Cerebellar cortex (tissue), 1 donor: Measurements from ENCODE around the gene REC114.
"Not testable (repeated sequence)": the region's sequence is repeated elsewhere in the genome, so short reads cannot be mapped to it uniquely, and the experiment has no call there.

Source experiments
- DNase-seq: peaks from one replicate; pipeline ENCODE4 v3.0.0-alpha.2; 2015; ENCODE audit warnings: low spot score

The REC114 gene

GRCh38 chr15:73457334-73457733 is 14.4 kb downstream of the REC114 start:
- no peak for DNase-seq

GRCh38 chr15:73460662-73461061 is 17.7 kb downstream of the REC114 start:
- DNase-seq = no peak

GRCh38 chr15:73464602-73465001 is 21.6 kb downstream of the REC114 start:
- DNase-seq = no peak

GRCh38 chr15:73467758-73468157 is 24.8 kb downstream of the REC114 start:
- DNase-seq = no peak

GRCh38 chr15:73474785-73475184 is 31.8 kb downstream of the REC114 start:
- DNase-seq = no peak

GRCh38 chr15:73476704-73477216 is 33.8 kb downstream of the REC114 start:
- DNase-seq = no peak

DNA sequence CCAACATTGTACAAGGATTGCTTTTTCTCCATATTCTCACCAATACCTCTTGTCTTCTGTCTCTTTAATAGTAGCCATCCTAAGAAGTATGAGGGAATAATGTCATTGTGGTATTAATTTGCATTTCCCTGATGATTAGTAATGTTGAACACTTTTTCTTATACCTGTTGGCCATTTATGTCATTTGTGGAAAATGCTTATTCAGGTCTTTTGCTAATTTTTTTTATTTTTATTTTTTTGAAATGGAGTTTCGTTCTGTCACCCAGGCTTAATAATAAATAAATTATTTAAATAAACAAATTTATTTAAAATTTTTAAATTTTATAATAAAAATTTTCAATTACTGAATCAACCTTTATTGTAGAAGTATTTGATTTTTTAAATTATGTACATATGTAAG is 37.1 kb downstream of the REC114 start:
- no peak for DNase-seq

DNA sequence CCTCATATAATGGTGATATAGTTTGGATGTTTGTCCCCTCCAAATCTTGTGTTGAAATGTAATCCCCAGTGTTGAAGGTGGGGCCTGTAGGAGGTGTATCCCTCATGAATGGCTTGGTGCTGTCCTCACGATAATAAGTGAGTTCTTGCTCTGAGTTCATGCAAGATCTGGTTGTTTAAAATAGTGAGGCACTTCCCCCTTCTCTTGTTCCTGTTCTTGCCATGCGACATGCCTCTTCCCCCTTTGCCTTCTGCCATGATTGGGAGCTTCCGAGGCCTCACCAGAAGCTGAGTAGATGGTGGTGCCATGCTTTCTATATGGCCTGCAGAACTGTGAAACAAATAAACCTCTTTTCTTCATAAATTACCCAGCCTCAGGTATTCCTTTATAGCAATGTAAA is 39.2 kb downstream of the REC114 start:
- DNase-seq = no peak

- DNase-seq = no peak
Measured at GRCh38 chr15:73483053-73483452, 40.1 kb downstream of the REC114 start.

GRCh38 chr15:73485372-73485771 is 42.4 kb downstream of the REC114 start:
- no peak for DNase-seq

GRCh38 chr15:73485885-73486284 is 42.9 kb downstream of the REC114 start:
- not testable (repeated sequence) for DNase-seq

- DNase-seq = no peak
Measured at GRCh38 chr15:73488698-73489097, 45.7 kb downstream of the REC114 start.

DNA sequence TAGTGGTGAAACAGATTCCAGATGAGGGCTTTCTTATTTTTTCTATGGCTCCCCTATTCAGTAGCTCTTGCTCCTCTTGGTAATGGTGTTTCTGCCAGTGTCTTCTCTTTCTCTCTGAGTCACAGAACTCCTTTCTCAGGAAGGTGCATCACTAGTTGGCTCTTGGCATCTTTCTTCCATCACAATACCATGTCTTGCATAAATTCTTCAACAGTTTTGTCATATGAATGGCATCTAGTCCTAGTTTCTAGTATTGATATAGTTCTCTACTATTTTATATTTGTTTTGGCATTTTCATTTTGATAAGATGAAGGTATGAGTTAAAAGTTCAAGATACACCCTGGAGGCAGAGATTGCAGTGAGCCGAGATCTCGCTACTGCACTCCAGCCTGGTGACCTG is 51.0 kb downstream of the REC114 start:
- DNase-seq = no peak

- no peak for DNase-seq
Measured at GRCh38 chr15:73495181-73495580, 52.2 kb downstream of the REC114 start.

DNA sequence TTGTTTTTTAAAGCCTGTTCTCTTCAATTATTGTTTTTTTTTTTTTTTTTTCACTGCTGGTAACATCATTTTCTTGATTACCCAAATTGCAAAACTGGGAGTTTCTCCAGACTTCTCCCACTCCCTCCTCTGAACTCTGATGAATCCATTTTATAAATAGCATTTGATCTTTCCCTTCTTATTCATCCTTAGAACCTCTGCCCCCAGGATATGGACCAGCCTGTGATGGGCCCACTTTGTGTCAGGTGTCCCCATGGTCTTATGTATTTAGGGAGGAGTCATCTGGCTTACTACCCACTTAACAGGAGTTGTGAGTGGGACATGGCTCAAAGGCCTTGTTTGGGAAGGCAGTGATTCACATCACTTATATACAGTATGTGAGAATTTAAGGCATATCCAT is 57.7 kb downstream of the REC114 start:
- DNase-seq = no peak

DNA sequence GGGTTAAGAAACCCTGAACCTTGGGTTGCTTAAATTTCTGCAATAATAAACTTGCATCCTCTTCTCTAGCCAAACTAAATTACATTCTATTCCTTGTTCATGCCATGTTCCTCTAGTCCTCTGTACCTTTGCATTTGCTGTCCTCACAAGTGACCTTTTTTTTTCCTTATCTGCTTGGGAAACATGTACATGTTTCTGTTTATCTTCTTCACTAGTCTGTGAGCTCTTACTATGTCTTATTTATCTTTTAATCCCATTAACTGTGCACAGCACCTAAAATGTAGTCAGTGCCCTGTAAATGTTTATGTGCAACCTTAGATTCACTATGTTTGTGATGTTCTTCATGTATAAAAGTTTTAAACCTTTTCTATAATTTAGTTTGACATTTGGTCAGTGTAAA is 61.9 kb downstream of the REC114 start:
- no peak for DNase-seq

DNA sequence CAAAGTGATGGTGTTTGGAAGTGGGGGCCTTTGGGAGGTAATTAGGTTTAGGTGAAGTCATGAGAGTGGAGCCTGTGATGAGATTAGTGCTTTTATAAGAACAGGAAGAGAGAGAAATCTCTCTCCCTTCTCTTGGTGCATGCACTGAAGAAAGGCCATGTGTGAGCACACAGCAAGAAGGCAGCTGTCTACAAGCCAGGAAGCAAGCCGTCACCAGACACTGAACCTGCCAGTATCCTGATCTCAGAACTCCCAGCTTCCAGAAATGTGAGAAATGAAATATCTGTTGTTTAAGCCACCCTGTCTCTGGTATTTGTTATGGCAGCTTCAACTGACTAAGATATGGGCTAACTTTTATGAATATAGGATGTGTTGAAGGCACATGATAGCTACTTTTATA is 72.6 kb downstream of the REC114 start:
- DNase-seq = no peak

- DNase-seq = no peak
Measured at GRCh38 chr15:73517566-73517965, 74.6 kb downstream of the REC114 start.

- no peak for DNase-seq
Measured at GRCh38 chr15:73518180-73518862, 75.4 kb downstream of the REC114 start.

DNA sequence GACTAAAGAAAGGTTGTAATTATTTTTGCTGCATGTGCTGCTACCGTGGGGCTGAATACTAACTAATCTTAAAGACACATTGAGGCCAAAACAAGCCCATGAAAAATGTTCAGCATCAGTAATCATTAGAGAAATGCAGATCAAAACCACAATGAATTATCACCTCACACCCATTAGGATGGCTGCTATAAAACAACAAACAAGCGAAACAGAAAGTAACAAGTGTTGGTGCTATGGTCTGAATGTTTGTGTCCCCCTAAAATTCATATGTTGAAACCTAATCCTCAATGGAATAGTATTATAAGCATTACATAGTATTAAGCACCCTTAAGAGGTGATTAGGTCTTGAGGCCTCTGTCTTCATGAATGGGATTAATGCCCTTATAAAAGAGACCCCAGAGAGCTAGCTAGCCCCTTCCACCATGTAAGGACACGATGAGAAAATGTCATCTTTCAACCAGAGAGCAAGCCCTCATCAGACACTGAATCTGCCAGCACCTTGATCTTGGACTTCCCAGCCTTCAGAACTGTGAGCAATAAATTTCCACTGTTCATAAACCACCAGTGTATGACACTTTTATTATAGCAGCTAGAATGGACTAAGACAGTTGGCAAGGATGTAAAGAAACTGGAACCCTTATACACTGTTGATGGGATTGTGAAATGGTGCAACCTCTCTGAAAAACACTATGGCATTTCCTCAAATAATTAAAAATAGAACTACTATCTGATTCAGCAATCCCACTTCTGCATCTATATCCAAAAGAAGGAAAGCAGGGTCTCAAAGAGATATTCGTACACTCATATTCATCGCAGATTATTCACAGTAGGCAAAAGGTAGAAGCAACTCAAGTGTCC is 76.1 kb downstream of the REC114 start:
- DNase-seq = no peak

DNA sequence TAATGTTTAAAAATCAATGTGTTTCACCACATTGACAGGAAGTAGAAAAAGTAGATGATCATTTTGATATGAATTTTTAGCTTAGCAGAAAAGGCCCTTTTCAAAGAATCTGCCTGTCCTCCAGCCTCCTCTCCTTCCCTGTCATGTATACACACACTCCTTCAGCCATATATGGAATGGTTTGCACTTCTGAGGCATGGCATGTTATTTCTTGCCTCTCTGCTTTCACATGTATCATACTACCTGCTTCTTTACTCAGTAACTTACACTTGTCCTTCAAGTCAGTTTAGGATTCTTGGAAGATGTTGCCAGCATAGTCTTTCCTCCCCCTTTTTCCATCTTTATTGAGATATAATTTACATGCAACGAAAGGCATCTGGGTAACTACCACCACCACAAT is 79.0 kb downstream of the REC114 start:
- no peak for DNase-seq

- DNase-seq = no peak
Measured at GRCh38 chr15:73524919-73525318, 82.0 kb downstream of the REC114 start.

GRCh38 chr15:73527598-73527997 is 84.6 kb downstream of the REC114 start:
- no peak for DNase-seq
